LNCAP (cell line): ENCODE results near the gene ARFGAP2.
A peak's percentile ranks its signal among the peaks of the same experiment; 100 is the strongest.

Experiments used
- TF ChIP-seq, protein P1 (sequence below): fragments of 450-650 bp; IDR thresholded peaks from 2 replicates; pipeline ENCODE4 v1.5.1; 2017; ENCODE audit warnings: mild to moderate bottlenecking

The ARFGAP2 gene

DNA sequence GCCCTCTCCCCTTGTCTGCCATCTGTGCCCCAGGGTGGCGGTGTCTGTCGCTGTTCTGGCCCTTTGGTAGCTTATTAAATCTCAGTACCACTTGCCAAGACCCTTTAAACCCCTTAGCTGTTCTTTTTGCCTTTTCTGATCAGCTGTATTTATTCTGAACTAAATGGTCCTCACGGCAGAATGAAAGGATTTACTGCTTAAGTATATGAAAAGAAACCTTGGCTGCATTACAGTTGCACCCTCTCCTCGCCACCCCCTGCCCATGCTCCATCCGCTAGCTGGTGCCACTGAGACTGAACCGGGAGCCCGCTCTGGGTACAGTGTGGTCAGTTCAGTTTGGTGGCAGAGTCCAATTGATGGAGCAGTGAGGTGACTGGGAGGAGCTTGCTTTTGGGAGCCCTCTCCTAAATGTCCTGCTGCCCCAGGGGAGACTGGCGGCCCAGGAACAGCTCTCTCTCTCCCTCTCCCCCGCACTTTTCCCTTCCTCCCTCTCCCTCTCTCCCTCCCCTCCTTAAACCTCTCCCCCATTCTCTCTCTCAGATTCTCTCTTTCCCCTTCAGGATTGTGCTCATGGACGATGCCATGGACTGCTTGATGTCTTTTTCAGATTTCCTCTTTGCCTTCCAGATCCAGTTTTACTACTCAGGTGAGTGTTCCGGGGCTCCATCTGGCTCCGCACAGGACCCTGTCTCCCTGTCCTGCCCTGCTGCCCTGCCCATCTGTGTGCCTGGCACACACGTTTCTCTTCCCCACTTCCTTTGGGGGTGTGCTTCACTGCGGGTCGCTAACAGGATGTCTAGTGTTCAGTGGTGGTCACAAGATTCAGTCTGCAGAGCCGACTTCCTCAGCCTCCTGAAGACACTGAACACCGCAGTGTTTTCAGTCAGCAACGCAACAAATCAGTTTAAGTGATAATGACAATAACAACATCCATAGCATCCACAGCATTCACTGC, 21.8 kb downstream of the ARFGAP2 start:
- TF ChIP-seq, protein P1, sequence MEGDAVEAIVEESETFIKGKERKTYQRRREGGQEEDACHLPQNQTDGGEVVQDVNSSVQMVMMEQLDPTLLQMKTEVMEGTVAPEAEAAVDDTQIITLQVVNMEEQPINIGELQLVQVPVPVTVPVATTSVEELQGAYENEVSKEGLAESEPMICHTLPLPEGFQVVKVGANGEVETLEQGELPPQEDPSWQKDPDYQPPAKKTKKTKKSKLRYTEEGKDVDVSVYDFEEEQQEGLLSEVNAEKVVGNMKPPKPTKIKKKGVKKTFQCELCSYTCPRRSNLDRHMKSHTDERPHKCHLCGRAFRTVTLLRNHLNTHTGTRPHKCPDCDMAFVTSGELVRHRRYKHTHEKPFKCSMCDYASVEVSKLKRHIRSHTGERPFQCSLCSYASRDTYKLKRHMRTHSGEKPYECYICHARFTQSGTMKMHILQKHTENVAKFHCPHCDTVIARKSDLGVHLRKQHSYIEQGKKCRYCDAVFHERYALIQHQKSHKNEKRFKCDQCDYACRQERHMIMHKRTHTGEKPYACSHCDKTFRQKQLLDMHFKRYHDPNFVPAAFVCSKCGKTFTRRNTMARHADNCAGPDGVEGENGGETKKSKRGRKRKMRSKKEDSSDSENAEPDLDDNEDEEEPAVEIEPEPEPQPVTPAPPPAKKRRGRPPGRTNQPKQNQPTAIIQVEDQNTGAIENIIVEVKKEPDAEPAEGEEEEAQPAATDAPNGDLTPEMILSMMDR = no peak

DNA sequence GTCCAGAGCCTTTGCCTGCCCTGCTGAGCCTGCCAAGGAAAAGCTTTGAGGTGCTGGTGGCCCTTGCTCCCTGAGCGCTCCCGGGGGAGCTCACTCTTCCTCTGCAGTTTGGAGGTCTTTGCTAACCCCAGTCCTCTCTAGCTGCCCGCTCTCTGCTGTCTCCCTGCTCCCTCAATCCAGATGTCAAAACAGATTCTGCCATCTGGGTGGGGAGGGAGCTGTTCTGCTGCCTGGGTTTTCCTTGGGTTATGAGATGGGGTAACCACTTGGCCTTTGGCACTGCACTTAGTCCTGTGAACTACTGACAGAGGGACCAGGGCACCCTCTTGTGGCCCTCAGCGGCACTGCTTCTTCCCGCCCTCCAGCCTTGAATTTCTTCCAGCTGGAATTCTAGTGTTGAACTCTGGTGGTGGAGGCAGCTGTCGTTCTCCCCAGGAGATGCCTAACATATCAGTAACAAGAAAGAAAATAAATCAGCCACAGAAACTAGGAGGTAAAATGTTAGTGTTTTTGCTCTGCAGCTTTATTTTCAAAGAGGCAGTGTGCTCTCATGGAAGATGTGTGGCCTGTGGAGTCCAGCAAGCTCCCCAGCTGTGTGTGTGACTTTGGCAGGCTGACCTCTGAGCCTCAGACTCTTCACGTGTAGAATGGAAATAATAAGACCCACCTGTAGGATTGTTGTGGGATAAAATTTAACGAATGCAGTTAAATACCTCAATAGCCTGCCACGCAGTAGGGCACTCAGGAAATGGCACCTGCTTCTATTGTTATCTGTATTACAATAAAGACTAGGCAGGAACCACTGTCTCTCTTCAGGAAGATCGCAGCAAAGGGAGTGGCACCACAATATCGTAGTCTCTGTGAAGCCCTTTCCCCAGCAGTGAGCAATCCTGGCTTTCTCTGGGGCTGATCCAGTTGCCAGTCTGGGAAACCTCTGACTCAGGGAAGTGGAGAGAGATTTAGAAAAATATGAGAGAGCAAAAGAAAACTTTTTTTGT, 23.4 kb downstream of the ARFGAP2 start:
- TF ChIP-seq, protein P1 = peak; percentile 98

DNA sequence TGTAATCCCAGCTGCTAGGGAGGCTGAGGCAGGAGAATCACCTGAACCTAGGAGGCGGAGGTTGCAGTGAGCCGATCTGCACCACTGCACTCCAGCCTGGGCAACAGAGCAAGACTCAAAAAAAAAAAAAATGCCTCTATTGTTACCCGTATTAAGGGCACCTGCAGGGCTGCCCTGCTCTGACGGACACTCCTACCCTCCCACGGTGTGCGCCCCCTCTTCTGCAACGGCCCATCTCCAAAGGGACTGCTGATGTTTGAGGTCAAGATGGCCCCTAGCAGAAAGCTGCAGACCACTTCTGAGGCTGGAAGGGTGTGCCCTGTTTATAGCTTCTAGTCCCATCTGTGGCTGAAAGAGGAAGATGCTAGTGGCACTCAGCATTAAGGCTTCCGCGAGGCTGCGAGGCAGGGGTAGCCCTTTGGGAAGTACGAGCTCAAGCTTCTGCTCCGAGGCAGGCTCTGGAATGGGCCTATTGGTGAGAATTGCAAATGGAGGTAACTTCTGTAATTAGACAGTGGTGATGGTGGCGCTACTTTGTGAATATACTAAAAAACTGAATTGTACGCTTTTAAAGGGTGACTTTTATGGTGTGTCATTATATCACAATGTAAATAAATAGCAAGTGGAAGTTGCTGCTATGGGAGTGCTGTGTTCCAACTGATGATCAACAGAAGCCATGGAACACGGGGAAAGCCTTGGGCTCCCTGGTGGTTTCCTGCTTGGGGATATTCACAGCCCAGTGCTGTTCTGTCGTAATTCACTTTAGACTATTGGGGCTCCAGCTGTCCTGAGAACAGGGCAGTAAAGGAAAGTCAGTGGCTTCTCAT, 24.3 kb downstream of the ARFGAP2 start:
- TF ChIP-seq, protein P1 = no peak

DNA sequence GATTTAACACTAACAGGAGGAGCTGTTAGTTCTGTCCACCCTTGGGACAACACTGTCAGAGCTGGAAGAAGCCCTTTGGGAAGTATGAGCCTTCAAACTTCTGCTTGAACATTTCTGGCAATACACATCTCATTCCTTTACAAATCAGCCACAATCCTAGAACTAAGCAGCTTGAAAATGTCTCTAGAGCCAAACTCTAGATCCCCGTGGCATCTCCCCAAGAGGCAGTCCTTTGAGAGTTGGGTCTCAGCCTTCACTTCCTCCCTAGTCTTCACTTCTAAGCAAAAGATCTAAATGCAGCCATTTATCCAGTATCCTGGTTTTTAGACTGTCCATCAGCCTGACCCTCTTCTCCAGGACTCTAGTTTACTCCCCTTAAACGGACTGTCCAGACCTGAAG, 26.9 kb downstream of the ARFGAP2 start:
- TF ChIP-seq, protein P1 = no peak

DNA sequence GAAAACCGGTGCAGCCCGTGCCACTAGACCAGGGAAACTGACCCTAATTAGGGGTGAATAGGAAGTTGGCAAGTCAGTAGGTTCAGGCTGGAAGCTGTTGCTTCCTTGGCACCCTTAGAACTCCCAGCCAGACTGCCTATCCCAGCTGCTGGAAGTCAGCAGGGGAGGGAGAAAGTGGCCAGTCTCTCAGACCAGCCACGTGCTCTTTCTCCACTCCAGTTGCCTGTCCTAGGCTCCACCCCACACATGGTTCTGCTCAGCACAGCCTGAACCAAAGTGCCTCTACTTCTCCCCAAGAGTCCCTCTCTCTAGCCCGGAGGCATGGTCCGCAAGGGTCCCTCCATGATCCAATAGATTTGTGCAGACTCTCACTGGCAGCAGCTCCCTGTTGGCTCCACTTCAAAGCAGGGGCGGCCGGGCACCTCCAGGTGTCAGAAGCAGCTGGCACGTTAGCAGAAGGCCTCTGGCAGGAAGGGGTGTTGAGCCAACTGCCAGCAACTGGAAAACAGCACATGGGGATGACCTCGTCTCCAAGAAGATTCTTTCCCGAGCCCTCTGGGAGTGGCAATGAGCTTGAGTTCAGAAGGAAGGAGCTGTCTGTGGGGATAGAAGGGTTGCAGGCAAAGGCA, 27.7 kb downstream of the ARFGAP2 start:
- TF ChIP-seq, protein P1 = no peak

DNA sequence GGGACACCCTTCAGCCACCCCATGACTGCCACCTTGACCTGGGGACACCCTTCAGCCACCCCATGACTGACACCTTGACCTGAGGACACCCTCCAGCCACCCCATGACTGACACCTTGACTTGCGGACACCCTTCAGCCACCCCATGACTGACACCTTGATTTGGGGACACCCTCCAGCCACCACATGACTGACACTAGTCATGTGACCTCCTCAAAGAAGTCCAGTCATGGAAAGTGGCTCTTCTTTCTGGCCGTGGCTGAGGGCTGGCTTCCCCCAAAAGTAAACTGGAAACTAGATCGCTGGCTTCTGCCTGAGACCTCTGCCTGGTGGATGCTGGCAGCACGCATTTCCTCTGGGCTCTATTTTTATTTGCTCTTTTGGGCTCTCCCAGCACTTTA, 28.4 kb downstream of the ARFGAP2 start:
- TF ChIP-seq, protein P1 = no peak
